ENCODE results near the gene MTR.

The MTR gene

GRCh38 chr1:236834876-236835275 lies 39.8 kb downstream of the MTR start:
- POLR2A ChIA-PET, result no interaction called here
- no peak for DNase-seq (ENCODE audit: extremely low spot score)
- CTCF ChIA-PET, result no interaction called here
- TF ChIP-seq FOXM1 (IDR thresholded peaks at IDR 0.05; ENCODE audit: borderline replicate concordance) (no peak), L3MBTL2 (conservative IDR thresholded peaks at IDR 0.05) (no peak), PKNOX1 (IDR thresholded peaks at IDR 0.05) (no peak), LEF1 (IDR thresholded peaks at IDR 0.05; ENCODE audit: borderline replicate concordance) (no peak)

GRCh38 chr1:236835491-236835890 lies 40.4 kb downstream of the MTR start:
- no peak for TF ChIP-seq TARDBP (IDR thresholded peaks at IDR 0.05)
- no peak for TF ChIP-seq ZNF384 (IDR thresholded peaks at IDR 0.05)
- TF ChIP-seq NFRKB (IDR thresholded peaks at IDR 0.05), result no peak
- no peak for TF ChIP-seq L3MBTL2 (conservative IDR thresholded peaks at IDR 0.05)
- no peak for TF ChIP-seq SP1 (IDR thresholded peaks at IDR 0.05)
- TF ChIP-seq FOXM1 (IDR thresholded peaks at IDR 0.05; ENCODE audit: borderline replicate concordance), result no peak
- no peak for TF ChIP-seq LEF1 (IDR thresholded peaks at IDR 0.05; ENCODE audit: borderline replicate concordance)
- no peak for TF ChIP-seq HDGF (IDR thresholded peaks at IDR 0.05; ENCODE audit: borderline replicate concordance)
- no peak for TF ChIP-seq FOXA1 (IDR thresholded peaks at IDR 0.05)
- TF ChIP-seq SUZ12 (IDR thresholded peaks at IDR 0.05), result no peak
- TF ChIP-seq PKNOX1 (IDR thresholded peaks at IDR 0.05), result no peak
- TF ChIP-seq FOXK2 (IDR thresholded peaks at IDR 0.05), result no peak
- no peak for TF ChIP-seq ELF4 (IDR thresholded peaks at IDR 0.05)
- no peak for TF ChIP-seq ARNT (IDR thresholded peaks at IDR 0.05)
- POLR2A ChIA-PET, result no interaction called here
- CTCF ChIA-PET, result no interaction called here
- no peak for DNase-seq (ENCODE audit: extremely low spot score)

- DNase-seq (ENCODE audit: extremely low spot score), result no peak
- POLR2A ChIA-PET, result no interaction called here
- CTCF ChIA-PET, result no interaction called here
- TF ChIP-seq L3MBTL2 (conservative IDR thresholded peaks at IDR 0.05), result no peak
- no peak for TF ChIP-seq ZNF384 (IDR thresholded peaks at IDR 0.05)
- no peak for TF ChIP-seq NFRKB (IDR thresholded peaks at IDR 0.05)
- TF ChIP-seq BHLHE40 (IDR thresholded peaks at IDR 0.05; ENCODE audit: borderline replicate concordance), result no peak
- TF ChIP-seq FOXK2 (IDR thresholded peaks at IDR 0.05), result no peak
- TF ChIP-seq FOXA1 (IDR thresholded peaks at IDR 0.05), result no peak
- no peak for TF ChIP-seq PKNOX1 (IDR thresholded peaks at IDR 0.05)
- no peak for TF ChIP-seq LEF1 (IDR thresholded peaks at IDR 0.05; ENCODE audit: borderline replicate concordance)
- no peak for TF ChIP-seq SUZ12 (IDR thresholded peaks at IDR 0.05)
- TF ChIP-seq FOXM1 (IDR thresholded peaks at IDR 0.05; ENCODE audit: borderline replicate concordance), result no peak
- TF ChIP-seq TARDBP (IDR thresholded peaks at IDR 0.05), result no peak
Measured at GRCh38 chr1:236836157-236836556, 41.1 kb downstream of the MTR start.

- CTCF ChIA-PET, result no interaction called here
- no peak for TF ChIP-seq NFRKB (IDR thresholded peaks at IDR 0.05)
- TF ChIP-seq L3MBTL2 (conservative IDR thresholded peaks at IDR 0.05), result no peak
- no peak for TF ChIP-seq TARDBP (IDR thresholded peaks at IDR 0.05)
- no peak for TF ChIP-seq FOXM1 (IDR thresholded peaks at IDR 0.05; ENCODE audit: borderline replicate concordance)
- no peak for TF ChIP-seq ZNF384 (IDR thresholded peaks at IDR 0.05)
- TF ChIP-seq SP1 (IDR thresholded peaks at IDR 0.05), result no peak
- POLR2A ChIA-PET, result no interaction called here
- DNase-seq (ENCODE audit: extremely low spot score), result no peak
Measured at GRCh38 chr1:236837115-236837514, 42.0 kb downstream of the MTR start.

GRCh38 chr1:236837897-236838296 lies 42.8 kb downstream of the MTR start:
- POLR2A ChIA-PET, result no interaction called here
- TF ChIP-seq HDGF (IDR thresholded peaks at IDR 0.05; ENCODE audit: borderline replicate concordance), result no peak
- no peak for TF ChIP-seq BHLHE40 (IDR thresholded peaks at IDR 0.05; ENCODE audit: borderline replicate concordance)
- TF ChIP-seq FOXM1 (IDR thresholded peaks at IDR 0.05; ENCODE audit: borderline replicate concordance), result no peak
- no peak for TF ChIP-seq FOXA1 (IDR thresholded peaks at IDR 0.05)
- TF ChIP-seq L3MBTL2 (conservative IDR thresholded peaks at IDR 0.05), result no peak
- no peak for TF ChIP-seq CTBP1 (IDR thresholded peaks at IDR 0.05; ENCODE audit: borderline replicate concordance)
- TF ChIP-seq ARNT (IDR thresholded peaks at IDR 0.05), result no peak
- no peak for DNase-seq (ENCODE audit: extremely low spot score)
- CTCF ChIA-PET, result no interaction called here

- TF ChIP-seq ARNT (IDR thresholded peaks at IDR 0.05) (no peak), FOXK2 (IDR thresholded peaks at IDR 0.05) (no peak), BHLHE40 (IDR thresholded peaks at IDR 0.05; ENCODE audit: borderline replicate concordance) (no peak), FOXM1 (IDR thresholded peaks at IDR 0.05; ENCODE audit: borderline replicate concordance) (no peak), L3MBTL2 (conservative IDR thresholded peaks at IDR 0.05) (no peak), TARDBP (IDR thresholded peaks at IDR 0.05) (no peak), SP1 (IDR thresholded peaks at IDR 0.05) (no peak), PKNOX1 (IDR thresholded peaks at IDR 0.05) (no peak), SUZ12 (IDR thresholded peaks at IDR 0.05) (no peak), ELF4 (IDR thresholded peaks at IDR 0.05) (no peak), CTBP1 (IDR thresholded peaks at IDR 0.05; ENCODE audit: borderline replicate concordance) (no peak)
- ChIA-PET POLR2A (no interaction called here), CTCF (interaction anchor here (0.5 kb wide), 1 partner anchor 76 kb away, joined by 4 read pairs; no protein-coding TSS in a partner anchor)
- DNase-seq (ENCODE audit: extremely low spot score), result no peak
Measured at GRCh38 chr1:236841341-236841740, 46.2 kb downstream of the MTR start.
